ENCODE measurements around the gene AHSG. TPM values are rescaled to one million over a fixed set of nuclear protein-coding genes. Genes with fewer than 3 reads are reported as not detected.

AHSG gene
- total RNA-seq, 4 donors from 2014 or later = not detected

DNA sequence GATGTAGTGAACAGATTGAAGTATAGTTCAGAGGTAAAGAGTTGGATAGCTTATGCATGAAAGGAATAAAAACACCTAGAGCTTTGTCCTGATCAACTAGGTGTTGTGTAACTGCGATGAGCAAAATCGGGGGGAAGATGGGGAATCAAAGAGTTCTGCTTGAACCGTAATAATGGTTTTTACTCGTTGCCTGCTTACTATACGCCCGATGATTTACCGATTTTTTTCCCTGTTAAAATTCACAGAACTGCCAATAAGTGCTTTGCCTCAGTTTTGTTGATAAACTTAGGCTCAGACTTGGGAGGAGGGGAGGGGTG lies 43.1 kb upstream of the AHSG start:
- TF ChIP-seq POLR2A (IDR thresholded peaks at IDR 0.05) (no peak), CTCF (IDR thresholded peaks at IDR 0.05) (no peak)
- Histone ChIP-seq H3K4me1 (peaks cover 0 to 39% (median 2%) of the 10 kb centered on the region in 4 donors), H3K27me3 (no peaks in the 10 kb centered on the region), H3K27ac (peak overlapping the region; percentile 79 to 95 (median 87)), H3K9me3 (no peaks in the 10 kb centered on the region), H3K4me3 (peak overlapping the region; percentile 68 to 97 (median 89)), H3K36me3 (peaks cover 0 to 18% (median 0%) of the 10 kb centered on the region in 3 donors)
- DNase-seq = no peak

DNA sequence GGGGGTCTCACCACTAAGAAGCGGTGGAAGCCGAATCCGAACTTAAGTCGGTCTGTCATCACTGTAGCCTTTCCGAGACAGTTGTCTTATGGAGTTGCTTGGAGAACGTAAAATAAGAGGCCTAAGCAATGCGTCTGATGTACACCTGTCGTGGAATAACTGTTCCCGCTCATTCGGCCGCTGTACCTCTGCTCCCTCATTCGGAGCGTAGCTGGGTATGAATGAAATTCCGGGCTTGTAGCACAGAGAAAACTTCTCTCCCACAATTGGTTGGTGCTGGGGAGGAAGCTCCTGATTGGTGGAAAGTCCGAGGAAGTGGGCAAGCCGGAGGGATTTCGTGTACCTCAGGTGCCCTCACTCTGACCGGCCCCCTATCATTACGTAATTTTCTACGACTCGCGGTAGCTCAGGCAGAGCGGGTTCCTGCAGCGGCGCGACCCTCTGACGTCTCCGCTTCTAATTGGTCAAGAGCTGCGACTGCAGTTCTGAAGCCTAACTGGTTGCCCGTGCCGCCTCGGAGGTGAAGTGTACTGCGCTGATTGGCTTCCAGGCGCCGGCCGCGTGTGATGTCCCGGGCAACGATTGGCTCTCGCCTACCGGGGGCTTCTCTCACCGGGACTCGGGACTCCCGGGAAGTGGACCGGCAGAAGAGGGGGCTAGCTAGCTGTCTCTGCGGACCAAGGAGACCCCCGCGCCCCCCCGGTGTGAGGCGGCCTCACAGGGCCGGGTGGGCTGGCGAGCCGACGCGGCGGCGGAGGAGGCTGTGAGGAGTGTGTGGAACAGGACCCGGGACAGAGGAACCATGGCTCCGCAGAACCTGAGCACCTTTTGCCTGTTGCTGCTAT lies 42.5 kb upstream of the AHSG start, which contains the start of gene DNAJB11:
Gene DNAJB11 (plus strand): TSS at position 625 of the 845 bp plus-strand sequence. CDS start 178 bp downstream, at position 803.
- Histone ChIP-seq H3K27ac (peak within 1 kb of the TSS; percentile 93 to 98 (median 94)), H3K4me3 (peak within 1 kb of the TSS; percentile 84 to 97 (median 90)), H3K4me1 (peaks cover 0 to 39% (median 2%) of the 10 kb centered on the region in 4 donors), H3K27me3 (no peaks in the 10 kb centered on the region), H3K36me3 (peaks cover 0 to 22% (median 0%) of the 10 kb centered on the region in 3 donors), H3K9me3 (no peaks in the 10 kb centered on the region)
- DNase-seq = peak; percentile 99 to 100 (median 99)
- TF ChIP-seq POLR2A (IDR thresholded peaks at IDR 0.05) (peak; percentile 69 to 75), CTCF (IDR thresholded peaks at IDR 0.05) (no peak)

DNA sequence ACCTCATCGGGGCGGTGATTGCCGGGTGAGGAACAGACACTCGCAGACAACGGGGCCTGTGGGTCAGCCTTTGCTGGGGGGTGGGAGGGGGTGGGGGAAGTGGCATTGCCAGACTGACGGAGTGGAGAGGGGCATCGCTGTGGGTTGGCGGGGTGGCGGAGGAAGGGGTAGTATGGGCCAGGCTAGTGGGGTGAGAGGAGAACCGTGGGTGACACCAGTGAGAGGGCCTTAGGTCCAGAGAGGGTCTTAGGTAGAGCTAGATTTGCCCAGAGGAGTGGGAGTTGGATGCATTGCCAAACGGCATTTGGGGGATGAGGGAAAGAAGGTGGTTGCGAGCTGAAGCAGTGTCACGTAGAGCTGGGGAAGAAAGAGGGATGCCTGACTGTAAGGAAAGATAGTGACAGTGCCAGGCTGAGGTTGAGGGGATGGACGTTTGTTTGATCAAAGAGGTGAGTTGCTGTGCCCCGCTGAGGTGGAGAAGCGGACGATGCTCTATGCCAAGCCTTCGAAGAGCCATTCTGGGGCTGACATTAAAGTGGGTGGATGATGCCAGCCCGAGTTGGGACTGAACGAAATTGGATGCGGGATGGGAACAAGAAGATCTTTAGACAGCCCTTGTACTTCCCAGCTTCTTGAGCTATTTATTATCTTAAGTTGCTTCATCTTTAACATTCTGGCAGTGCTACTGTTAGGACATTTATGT lies 41.8 kb upstream of the AHSG start:
- Histone ChIP-seq H3K4me1 (peaks cover 0 to 35% (median 2%) of the 10 kb centered on the region in 4 donors), H3K9me3 (no peaks in the 10 kb centered on the region), H3K27me3 (no peaks in the 10 kb centered on the region), H3K27ac (peak overlapping the region; percentile 93 to 98 (median 94)), H3K4me3 (peak overlapping the region; percentile 84 to 97 (median 90)), H3K36me3 (peaks cover 0 to 30% (median 0%) of the 10 kb centered on the region in 3 donors)
- TF ChIP-seq POLR2A (IDR thresholded peaks at IDR 0.05) (no peak), CTCF (IDR thresholded peaks at IDR 0.05) (no peak)
- no peak for DNase-seq

DNA sequence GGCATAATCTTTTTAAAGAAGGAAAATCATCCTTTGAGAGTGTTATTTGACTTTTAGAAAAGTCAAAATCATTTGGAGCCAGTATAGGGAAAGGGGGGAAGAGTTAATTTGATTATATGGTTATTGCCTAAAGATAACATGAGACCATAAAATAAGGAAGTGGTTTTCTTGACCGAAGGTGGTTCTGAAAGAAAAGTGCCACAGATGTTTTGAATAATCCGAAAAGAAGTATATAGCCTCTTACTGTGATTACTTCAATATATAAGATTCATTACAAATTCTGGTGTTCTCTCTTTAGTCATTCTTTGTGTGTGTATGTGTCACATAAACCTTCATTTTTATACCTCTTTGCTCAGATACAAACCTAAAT lies 41.2 kb upstream of the AHSG start:
- peaks cover 0 to 35% (median 0%) of the 10 kb centered on the region in 3 donors for H3K36me3 ChIP-seq
- H3K4me1 ChIP-seq = peaks cover 0 to 32% (median 2%) of the 10 kb centered on the region in 4 donors
- peak overlapping the region in 2 of 4 donors; percentile 93 to 98 for H3K27ac ChIP-seq
- no peak for DNase-seq
- no peaks in the 10 kb centered on the region for H3K27me3 ChIP-seq
- H3K4me3 ChIP-seq = peak overlapping the region; percentile 84 to 97 (median 90)
- no peak for TF ChIP-seq POLR2A (IDR thresholded peaks at IDR 0.05)
- no peak for TF ChIP-seq CTCF (IDR thresholded peaks at IDR 0.05)
- no peaks in the 10 kb centered on the region for H3K9me3 ChIP-seq

- Histone ChIP-seq H3K4me3 (no peak overlapping the region), H3K36me3 (peaks cover 0 to 85% (median 0%) of the 10 kb centered on the region in 3 donors), H3K27me3 (no peaks in the 10 kb centered on the region), H3K9me3 (no peaks in the 10 kb centered on the region), H3K27ac (no peak overlapping the region), H3K4me1 (peaks cover 0 to 8% (median 0%) of the 10 kb centered on the region in 4 donors)
- no peak for TF ChIP-seq POLR2A (IDR thresholded peaks at IDR 0.05)
- no peak for TF ChIP-seq CTCF (IDR thresholded peaks at IDR 0.05)
- no peak for DNase-seq
These were observed 35.3 kb upstream of the AHSG start for GRCh38 chr3:186577521-186577920.

Measured in Peyer's patch (tissue), 4 donors.